Measurements from ENCODE around the gene OPN1MW2.
"Not testable (repeated sequence)": the region's sequence is repeated elsewhere in the genome, so short reads cannot be mapped to it uniquely, and the experiment has no call there.

DNA sequence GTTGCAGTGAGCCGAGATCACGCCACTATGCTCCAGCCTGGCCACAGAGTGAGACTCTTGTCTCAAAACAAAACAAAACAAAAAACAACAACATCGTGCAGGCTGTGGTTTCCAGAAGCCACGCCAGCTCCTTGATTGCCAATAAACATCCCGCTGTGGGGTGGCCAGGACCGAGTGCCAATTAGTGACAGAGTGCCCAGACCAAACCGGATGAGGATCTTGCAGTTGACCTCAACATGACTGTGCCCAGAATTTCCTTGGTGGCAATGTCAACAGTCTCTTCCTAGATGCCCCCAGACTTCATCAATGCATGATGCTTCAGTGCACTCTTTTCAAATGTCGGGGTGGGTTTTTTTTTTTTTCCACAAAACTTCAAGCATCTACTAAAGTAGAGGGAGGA lies 35.8 kb upstream of the OPN1MW2 start:
- TF ChIP-seq, protein P1, sequence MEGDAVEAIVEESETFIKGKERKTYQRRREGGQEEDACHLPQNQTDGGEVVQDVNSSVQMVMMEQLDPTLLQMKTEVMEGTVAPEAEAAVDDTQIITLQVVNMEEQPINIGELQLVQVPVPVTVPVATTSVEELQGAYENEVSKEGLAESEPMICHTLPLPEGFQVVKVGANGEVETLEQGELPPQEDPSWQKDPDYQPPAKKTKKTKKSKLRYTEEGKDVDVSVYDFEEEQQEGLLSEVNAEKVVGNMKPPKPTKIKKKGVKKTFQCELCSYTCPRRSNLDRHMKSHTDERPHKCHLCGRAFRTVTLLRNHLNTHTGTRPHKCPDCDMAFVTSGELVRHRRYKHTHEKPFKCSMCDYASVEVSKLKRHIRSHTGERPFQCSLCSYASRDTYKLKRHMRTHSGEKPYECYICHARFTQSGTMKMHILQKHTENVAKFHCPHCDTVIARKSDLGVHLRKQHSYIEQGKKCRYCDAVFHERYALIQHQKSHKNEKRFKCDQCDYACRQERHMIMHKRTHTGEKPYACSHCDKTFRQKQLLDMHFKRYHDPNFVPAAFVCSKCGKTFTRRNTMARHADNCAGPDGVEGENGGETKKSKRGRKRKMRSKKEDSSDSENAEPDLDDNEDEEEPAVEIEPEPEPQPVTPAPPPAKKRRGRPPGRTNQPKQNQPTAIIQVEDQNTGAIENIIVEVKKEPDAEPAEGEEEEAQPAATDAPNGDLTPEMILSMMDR (IDR thresholded peaks at IDR 0.05) = not testable (repeated sequence)
- not testable (repeated sequence) for TF ChIP-seq POLR2A (IDR thresholded peaks at IDR 0.05; ENCODE audit: low read depth); POLR2AphosphoS5 (IDR thresholded peaks at IDR 0.05)

Data from esophagus muscularis mucosa (tissue), 3 donors.